HTERT RPE-1 (cell line): Measurements from ENCODE around the gene NALCN.
"Not testable (repeated sequence)": the region's sequence is repeated elsewhere in the genome, so short reads cannot be mapped to it uniquely, and the experiment has no call there.

Experiments used
- in situ Hi-C: fragments of 300-500 bp; cut with MboI; formaldehyde crosslinking; loops from 4 replicates; pipeline ENCODE4 v1.14.3; 2020; ENCODE audit warnings: low sequenced_read_pairs

The NALCN gene

DNA sequence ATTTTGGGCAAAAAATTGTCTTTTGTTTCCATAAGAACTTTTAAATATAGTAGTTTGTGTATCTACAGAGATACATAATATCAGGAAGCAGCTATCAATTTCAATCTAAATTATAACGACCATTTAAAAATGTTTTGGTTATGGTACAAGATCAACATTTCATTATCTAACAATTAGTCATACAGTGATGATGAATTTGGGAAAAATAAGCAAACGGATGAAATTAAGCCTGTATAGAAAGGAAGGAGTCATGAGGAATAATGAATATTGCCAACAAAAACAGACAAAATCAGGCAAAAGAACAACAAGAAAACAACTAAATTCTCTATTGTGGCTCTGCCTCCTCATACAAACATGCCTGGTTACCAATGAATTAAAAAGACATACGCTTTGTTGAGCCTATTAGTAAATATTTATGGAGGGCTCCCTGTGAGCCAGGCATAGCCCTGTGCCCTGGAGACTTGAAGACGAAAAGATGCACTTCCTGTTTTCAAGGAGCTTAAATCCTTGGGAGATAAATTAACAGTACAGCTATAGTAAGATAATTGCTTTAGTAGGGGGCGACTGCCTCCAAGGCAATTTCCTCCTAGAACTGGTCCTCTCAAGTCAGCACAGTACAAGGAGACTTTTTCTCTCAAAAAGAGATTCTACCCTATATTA is 73.0 kb downstream of the NALCN start:
- in situ Hi-C loops: no loop called here

- in situ Hi-C loops: no loop called here
Observed at GRCh38 chr13:101341464-101341863, 74.8 kb downstream of the NALCN start.

- in situ Hi-C loops: no loop called here
Observed at GRCh38 chr13:101339202-101339601, 77.1 kb downstream of the NALCN start.

DNA sequence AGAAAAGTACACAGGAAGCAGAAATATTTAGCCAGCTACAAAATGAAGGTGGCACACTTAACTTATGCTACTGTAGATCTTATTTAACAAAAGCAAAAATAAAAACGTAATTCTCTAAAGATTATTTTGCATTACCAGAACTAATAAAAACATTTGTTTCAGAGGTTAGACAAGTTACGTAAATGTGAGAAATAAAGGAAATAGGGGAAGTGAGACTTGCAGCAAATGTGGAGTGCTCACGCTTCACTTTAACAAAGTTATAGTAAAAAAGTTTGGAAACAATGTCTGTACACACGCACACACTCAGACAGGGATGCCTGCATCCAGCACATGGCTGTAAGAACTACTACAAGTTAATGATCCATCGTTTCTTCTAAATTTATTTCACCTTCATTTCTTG is 83.7 kb downstream of the NALCN start:
- in situ Hi-C loops: no loop called here

GRCh38 chr13:101331731-101332130 is 84.6 kb downstream of the NALCN start:
- in situ Hi-C loops: no loop called here

DNA sequence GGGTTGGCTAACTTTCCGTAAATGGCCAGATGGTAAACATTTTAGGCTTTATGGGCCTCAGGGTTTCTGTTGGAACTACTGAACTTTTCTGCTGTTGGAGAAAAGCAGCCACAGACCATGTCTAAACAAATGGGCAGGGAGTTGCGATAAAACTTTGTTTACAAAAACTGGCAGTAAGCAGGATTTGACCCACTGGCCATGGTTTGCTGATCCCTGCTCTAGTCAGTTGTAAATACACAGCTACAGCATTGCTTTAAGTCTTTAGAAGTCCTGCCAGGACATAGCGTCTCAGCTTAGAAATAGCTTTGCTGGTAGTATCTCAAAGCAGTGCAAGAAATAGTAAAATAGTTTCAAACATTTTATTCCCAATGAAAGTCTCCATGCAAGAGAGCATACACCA is 88.4 kb downstream of the NALCN start:
- in situ Hi-C loops: no loop called here

DNA sequence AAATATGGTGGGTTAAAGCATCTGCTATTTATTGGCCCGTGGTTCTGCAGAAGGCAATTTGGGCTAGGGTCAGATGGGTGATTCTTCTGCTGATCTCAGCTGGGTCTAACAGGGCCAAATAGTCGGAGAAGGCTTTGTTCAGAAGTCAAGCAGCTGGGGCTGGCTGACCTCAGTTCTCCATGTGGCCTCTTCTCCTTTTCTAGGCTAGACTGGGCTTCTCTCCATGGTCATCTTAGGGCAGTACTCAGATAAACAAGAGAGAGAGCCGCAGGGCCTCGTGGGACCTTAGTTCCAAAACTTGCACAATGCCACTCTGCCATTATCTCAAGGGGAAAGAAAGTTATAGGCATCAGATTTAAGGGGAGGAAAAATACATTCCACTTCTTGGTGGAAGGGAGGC is 89.6 kb downstream of the NALCN start:
- in situ Hi-C loops: no loop called here

- in situ Hi-C loops: no loop called here
Observed at GRCh38 chr13:101325423-101325822, 90.9 kb downstream of the NALCN start.

DNA sequence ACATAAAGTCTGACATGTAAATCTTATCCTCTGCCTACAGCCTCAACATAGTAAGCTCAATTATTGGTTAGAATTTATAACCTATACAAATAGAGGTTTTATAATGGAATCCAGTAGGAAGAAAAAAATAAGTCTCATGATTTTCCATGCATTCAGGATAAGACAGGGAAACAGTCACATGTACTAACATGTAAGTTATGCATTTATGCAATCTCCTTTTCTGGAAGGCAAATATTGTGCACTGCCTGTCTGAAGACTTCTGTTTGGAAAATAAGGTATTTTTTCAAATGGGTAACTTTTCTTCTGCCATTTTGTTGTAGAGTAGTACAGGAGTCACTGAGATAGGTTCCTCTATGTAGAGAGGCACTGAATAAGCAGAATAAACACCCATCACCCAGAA is 92.7 kb downstream of the NALCN start:
- in situ Hi-C loops: no loop called here

- in situ Hi-C loops: no loop called here
Observed at GRCh38 chr13:101317986-101318523, 98.3 kb downstream of the NALCN start.

- in situ Hi-C loops: not testable (repeated sequence)
Observed at GRCh38 chr13:101313479-101313878, 102.8 kb downstream of the NALCN start.

DNA sequence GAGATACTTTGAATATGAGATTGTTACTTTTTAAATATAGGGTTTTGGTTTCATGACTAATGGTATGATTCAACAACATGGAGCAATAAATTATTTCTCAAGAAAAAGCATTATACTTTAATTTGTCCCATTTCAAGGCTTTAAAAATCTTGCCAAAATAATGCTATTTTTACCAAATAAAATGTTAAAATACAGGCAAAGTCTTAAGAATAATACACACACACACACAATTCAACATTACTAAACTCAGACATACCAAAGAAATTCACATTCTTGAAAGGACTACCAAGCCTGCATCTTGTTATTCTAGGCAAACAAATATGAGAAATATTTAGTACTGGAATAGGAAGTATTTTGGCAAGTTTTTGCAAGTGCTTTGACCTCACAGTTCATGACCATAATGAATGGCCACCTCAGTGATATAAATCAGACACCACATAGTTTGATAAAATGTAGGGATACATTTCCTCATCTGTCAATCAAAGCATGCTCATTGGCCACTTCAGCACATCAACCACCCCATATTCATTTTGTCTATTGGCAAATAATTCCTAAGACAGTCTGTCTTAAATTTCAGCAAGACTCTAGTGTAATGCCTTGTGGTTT is 107.2 kb downstream of the NALCN start:
- in situ Hi-C loops: no loop called here

GRCh38 chr13:101308247-101309013 is 107.9 kb downstream of the NALCN start:
- in situ Hi-C loops: no loop called here

DNA sequence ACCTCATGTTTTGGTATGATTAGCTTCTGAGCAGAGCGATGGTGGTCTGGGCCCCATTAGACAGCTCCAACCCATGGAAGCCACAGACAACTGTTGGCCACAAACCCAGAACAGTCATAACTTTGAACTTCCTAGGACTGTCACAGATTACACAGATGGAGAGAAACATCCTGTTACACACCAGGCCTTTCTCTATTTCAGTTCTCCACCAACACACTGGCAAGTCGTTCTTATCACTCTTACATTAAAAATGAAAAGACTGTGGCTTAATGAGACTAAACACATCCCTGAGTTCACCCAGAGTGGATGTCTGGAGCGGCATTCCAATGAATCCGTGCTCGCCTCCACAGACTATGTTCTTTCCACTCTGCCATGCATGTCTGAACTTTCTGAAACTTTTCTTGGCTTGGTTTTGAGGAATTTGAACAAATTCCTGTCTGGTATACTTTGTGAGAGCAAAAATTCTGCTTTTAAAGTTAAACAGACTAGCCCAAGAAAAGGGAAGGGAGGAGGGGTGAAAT is 109.1 kb downstream of the NALCN start:
- in situ Hi-C loops: no loop called here

GRCh38 chr13:101306773-101307172 is 109.5 kb downstream of the NALCN start:
- in situ Hi-C loops: no loop called here

DNA sequence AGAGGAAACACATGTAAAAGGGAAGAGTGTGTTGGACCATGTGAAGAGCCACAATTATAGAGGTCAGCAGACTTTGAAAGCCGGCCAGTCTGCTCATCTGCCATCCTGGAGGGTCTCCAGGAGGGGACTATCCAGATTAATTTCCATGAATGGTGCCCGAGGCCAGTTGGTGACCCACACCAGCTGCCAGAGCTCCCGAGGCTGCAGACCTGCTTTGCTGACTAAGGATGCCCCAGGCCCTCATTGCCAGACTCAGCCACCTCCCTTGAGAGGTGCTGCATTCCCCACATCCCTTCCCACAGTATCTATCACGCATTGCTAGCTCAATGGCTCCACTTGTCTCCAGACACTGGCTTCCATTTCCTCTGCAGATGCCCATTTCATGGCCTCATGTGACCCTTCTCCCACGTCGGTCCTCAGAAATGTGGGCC is 110.3 kb downstream of the NALCN start:
- in situ Hi-C loops: no loop called here

GRCh38 chr13:101303521-101303920 is 112.8 kb downstream of the NALCN start:
- in situ Hi-C loops: no loop called here

DNA sequence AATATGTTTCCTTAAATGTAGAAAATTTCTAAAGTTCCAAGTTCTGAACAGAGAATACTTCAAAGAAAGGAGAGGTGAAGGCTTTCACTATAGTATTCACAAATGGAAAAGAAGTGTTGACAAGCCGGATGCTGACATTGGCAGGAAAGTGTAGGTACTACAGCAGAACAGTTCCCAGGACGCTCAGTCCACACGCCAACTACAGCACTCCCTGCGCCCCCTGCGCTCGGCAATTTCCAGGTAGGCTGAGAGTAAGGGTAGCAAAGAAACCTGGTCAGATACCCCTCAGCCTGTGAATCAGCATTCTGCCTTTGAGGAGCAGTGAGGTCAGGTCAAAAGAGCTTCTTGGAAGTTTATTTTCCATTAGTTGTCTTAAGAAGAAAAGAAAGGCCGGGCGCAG is 115.3 kb downstream of the NALCN start:
- in situ Hi-C loops: no loop called here

DNA sequence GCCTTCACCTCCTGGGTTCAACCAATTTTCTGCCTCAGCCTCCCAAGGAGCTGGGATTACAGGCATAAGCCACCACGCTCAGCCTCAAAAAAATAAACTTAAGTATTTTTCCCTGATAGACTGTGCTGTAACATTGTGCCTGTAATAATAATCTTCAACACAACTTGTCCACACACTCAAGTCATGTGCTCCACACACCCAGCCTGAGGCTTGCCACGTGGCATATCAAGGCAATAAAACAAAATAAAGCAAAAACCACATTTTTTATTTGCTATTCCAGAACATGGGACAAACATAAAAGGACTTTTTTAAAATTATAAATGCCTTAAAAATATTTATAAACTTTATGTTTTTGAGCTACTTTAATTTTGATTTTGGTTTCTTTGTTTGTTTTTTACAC is 115.8 kb downstream of the NALCN start:
- in situ Hi-C loops: no loop called here

DNA sequence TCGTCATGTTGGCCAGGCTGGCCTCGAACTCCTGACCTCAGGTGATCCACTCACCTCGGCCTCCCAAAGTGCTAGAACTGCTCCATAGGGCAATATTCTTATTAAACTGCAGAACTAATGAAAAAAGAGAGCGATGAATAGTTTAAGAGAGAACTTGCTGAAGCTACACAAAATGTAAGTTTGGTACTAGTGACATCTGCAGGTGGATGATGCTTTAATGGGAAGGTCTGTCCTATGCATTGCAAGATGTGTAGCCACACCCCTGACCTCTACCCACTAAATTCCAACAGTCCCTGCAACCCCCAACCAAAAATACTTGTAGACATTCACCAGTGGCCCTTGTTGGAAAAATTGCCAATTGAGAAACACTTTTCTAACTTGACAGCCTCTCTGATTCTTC is 117.8 kb downstream of the NALCN start:
- in situ Hi-C loops: no loop called here

DNA sequence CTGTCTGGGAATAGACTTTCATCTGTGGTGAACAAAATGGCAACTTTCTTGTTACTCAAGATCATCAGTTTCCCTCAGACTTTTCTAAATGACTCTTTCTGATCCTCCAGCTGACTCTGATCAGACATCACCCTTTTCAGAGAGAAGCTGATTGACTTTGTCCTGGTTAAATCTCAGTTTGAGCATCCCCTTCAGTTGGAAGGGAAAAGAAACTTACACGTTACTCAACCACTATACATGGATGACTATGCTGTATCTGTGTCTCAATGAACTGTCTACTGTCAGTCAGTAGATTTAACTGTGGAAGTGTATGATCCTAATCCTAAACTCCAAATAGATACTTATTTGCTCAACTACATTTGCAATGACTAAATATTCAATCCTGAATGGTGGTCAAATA is 118.5 kb downstream of the NALCN start:
- in situ Hi-C loops: no loop called here

- in situ Hi-C loops: no loop called here
Observed at GRCh38 chr13:101292711-101293110, 123.6 kb downstream of the NALCN start.
